Vagina (tissue), 2 donors: ENCODE data around the gene NEK11. TPM values are rescaled to one million over a fixed set of nuclear protein-coding genes. Genes with fewer than 3 reads are reported as not detected.
A peak's percentile ranks its signal among the peaks of the same experiment; 100 is the strongest.

Experiments used
- DNase-seq, 2 donors: peaks; one replicate each; pipeline ENCODE4 v3.0.0-alpha.2; 2017; ENCODE audit errors: extremely low spot score in 2 of 2
- H3K27ac ChIP-seq: fragments of 200-600 bp; sonication (generic); one replicate; pipeline ENCODE4 v1.5.1; 2019
- H3K27me3 ChIP-seq: fragments of 200-600 bp; sonication (generic); one replicate; pipeline ENCODE4 v1.5.1; 2019
- H3K36me3 ChIP-seq, 2 donors: fragments of 200-600 bp; sonication (generic); one replicate each; pipeline ENCODE4 v1.5.1; 2017 to 2019
- H3K4me1 ChIP-seq: fragments of 200-600 bp; sonication (generic); one replicate; pipeline ENCODE4 v1.5.1; 2019
- H3K4me3 ChIP-seq, 2 donors: fragments of 200-600 bp; sonication (generic); 1 replicate in 1 of 2; 2 replicates in 1 of 2; pipeline ENCODE4 v1.5.1; 2016 to 2019
- H3K9me3 ChIP-seq: fragments of 200-600 bp; sonication (generic); one replicate; pipeline ENCODE4 v1.5.1; 2019
- CTCF ChIP-seq, 3 experiments: fragments of 450-650 bp in 2 of 3; fragments of 200-600 bp in 1 of 3; sonication (generic) in 1 of 3; IDR thresholded peaks; one replicate each; pipeline ENCODE4 v1.5.1; 2017 to 2019; ENCODE audit warnings: antibody characterized with exemption in 3 of 3, mild to moderate bottlenecking in 2 of 3, moderate library complexity in 2 of 3
- POLR2A ChIP-seq, 2 donors: fragments of 450-650 bp; IDR thresholded peaks; one replicate each; pipeline ENCODE4 v1.6.1; 2017; ENCODE audit warnings: antibody characterized with exemption in 2 of 2, mild to moderate bottlenecking in 2 of 2, moderate library complexity in 2 of 2
- POLR2AphosphoS5 ChIP-seq, 2 donors: sonication (generic); formaldehyde crosslinking; IDR thresholded peaks; one replicate each; pipeline ENCODE4 v1.9.0; 2017; ENCODE audit warnings: antibody characterized with exemption in 2 of 2, mild to moderate bottlenecking in 2 of 2, low read depth in 1 of 2; ENCODE audit not compliant: insufficient read depth in 1 of 2
- intact Hi-C: fragments of 100-400 bp; cut with DNase I; formaldehyde crosslinking; loops from one replicate; pipeline ENCODE4 v1.15.1; 2023
- total RNA-seq: library from RNA; depleted of rRNA; stranded (reverse); fragments of >200 nt; gene quantifications from one replicate; pipeline ENCODE4 v1.2.3, GENCODE V29; 2016

The NEK11 gene
- total RNA-seq, 1 donor from 2014 or later, result 8.6 TPM

- no peak for TF ChIP-seq POLR2AphosphoS5 (IDR thresholded peaks at IDR 0.05; ENCODE audit: insufficient read depth in 1 of 2, low read depth in 1 of 2)
- TF ChIP-seq CTCF (IDR thresholded peaks at IDR 0.05), result no peak
- TF ChIP-seq POLR2A (IDR thresholded peaks at IDR 0.05), result no peak
- Histone ChIP-seq H3K4me1 (no peaks in the 10 kb centered on the region), H3K36me3 (no peaks in the 10 kb centered on the region), H3K4me3 (no peak overlapping the region), H3K27me3 (no peaks in the 10 kb centered on the region), H3K27ac (no peak overlapping the region), H3K9me3 (no peaks in the 10 kb centered on the region)
- DNase-seq, result no peak
- intact Hi-C loops, result no loop called here
Measured at GRCh38 chr3:131193641-131194238, 167.1 kb downstream of the NEK11 start.

- Histone ChIP-seq H3K27ac (no peak overlapping the region), H3K27me3 (no peaks in the 10 kb centered on the region), H3K36me3 (no peaks in the 10 kb centered on the region), H3K4me3 (no peak overlapping the region), H3K4me1 (no peaks in the 10 kb centered on the region), H3K9me3 (no peaks in the 10 kb centered on the region)
- TF ChIP-seq POLR2A (IDR thresholded peaks at IDR 0.05) (no peak), POLR2AphosphoS5 (IDR thresholded peaks at IDR 0.05; ENCODE audit: insufficient read depth in 1 of 2, low read depth in 1 of 2) (no peak), CTCF (IDR thresholded peaks at IDR 0.05) (no peak)
- intact Hi-C loops, result no loop called here
- no peak for DNase-seq
Measured at GRCh38 chr3:131194816-131195215, 168.1 kb downstream of the NEK11 start.

GRCh38 chr3:131200636-131201199, 174.0 kb downstream of the NEK11 start:
- no peak for DNase-seq
- intact Hi-C loops, result no loop called here
- H3K27ac ChIP-seq, result no peak overlapping the region
- H3K4me1 ChIP-seq, result no peaks in the 10 kb centered on the region
- H3K36me3 ChIP-seq, result no peaks in the 10 kb centered on the region
- TF ChIP-seq POLR2AphosphoS5 (IDR thresholded peaks at IDR 0.05; ENCODE audit: insufficient read depth in 1 of 2, low read depth in 1 of 2), result no peak
- TF ChIP-seq CTCF (IDR thresholded peaks at IDR 0.05), result no peak
- no peak for TF ChIP-seq POLR2A (IDR thresholded peaks at IDR 0.05)
- no peaks in the 10 kb centered on the region for H3K27me3 ChIP-seq
- H3K4me3 ChIP-seq, result no peak overlapping the region
- H3K9me3 ChIP-seq, result no peaks in the 10 kb centered on the region

GRCh38 chr3:131216330-131216729, 189.7 kb downstream of the NEK11 start:
- H3K9me3 ChIP-seq, result no peaks in the 10 kb centered on the region
- intact Hi-C loops, result no loop called here
- TF ChIP-seq POLR2A (IDR thresholded peaks at IDR 0.05) (no peak), CTCF (IDR thresholded peaks at IDR 0.05) (no peak), POLR2AphosphoS5 (IDR thresholded peaks at IDR 0.05; ENCODE audit: insufficient read depth in 1 of 2, low read depth in 1 of 2) (no peak)
- H3K27ac ChIP-seq, result no peak overlapping the region
- no peaks in the 10 kb centered on the region for H3K36me3 ChIP-seq
- peaks cover 12% of the 10 kb centered on the region for H3K4me1 ChIP-seq
- no peak overlapping the region for H3K4me3 ChIP-seq
- no peaks in the 10 kb centered on the region for H3K27me3 ChIP-seq
- no peak for DNase-seq

GRCh38 chr3:131216801-131217200, 190.1 kb downstream of the NEK11 start:
- intact Hi-C loops, result no loop called here
- Histone ChIP-seq H3K27me3 (no peaks in the 10 kb centered on the region), H3K9me3 (no peaks in the 10 kb centered on the region), H3K4me3 (no peak overlapping the region), H3K36me3 (no peaks in the 10 kb centered on the region), H3K4me1 (peaks cover 12% of the 10 kb centered on the region), H3K27ac (peak overlapping the region; percentile 37)
- TF ChIP-seq CTCF (IDR thresholded peaks at IDR 0.05) (no peak), POLR2AphosphoS5 (IDR thresholded peaks at IDR 0.05; ENCODE audit: insufficient read depth in 1 of 2, low read depth in 1 of 2) (no peak)
- DNase-seq, result no peak
